A549 treated with DMSO at 1 μM for 4 hours (cell line): ENCODE results near the gene STIL. TPM values are rescaled to one million over a fixed set of nuclear protein-coding genes. Genes with fewer than 3 reads are reported as not detected.

Source experiments
- total RNA-seq: library from RNA; stranded (reverse); fragments of 200-300 nt; extraction: Qiagen RNA extraction; gene quantifications from 5 replicates; pipeline ENCODE4 v1.2.3, GENCODE V29; 2022; ENCODE audit warnings: low read depth

Gene STIL
- total RNA-seq, result 10.7 to 12.2 TPM (median 11.7 TPM) in 5 replicates

GRCh38 chr1:47313915-47314664 is at the start of gene STIL:
STIL (minus strand) TSS chr1:47314147; CDS start chr1:47310319, 3,828 bp downstream.

DNA sequence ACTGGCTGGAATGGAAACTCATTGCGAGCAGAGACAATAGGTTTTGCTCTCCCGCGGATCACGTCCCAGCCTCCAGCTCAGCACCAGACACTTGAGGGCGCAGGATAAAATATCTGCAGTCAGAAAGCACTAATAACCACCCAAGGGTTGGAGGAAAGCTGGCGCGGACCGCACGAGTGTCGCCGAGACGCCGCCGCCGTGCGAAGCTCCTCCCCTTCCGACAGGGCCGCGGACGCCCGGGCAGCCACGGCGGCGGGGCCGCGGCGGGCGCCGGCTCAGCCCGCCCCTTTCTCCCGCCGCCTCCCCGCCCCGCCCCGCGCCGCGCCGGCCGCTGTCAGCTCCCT is 19.6 kb upstream of the STIL start, which contains the start of gene CMPK1:
Gene CMPK1 (plus strand): TSS at position 213 of the 344 bp plus-strand sequence. CDS start 156 bp downstream, outside the sequence.

GRCh38 chr1:47232187-47232874 is 81.6 kb downstream of the STIL start, which contains the start of gene TAL1:
TAL1 (minus strand) TSS chr1:47232225; CDS start chr1:47225888, 6,337 bp downstream.

Other genes starting within 250 kb of the STIL start
- gene CYP4Z1, start 246.9 kb downstream of the STIL start, total RNA-seq, result not detected in 5 replicates
- gene CYP4A22, start 176.7 kb downstream of the STIL start, total RNA-seq, result not detected in 5 replicates
- 6.1 to 9.3 TPM (median 7.9 TPM) in 5 replicates for gene PDZK1IP1, start 124.1 kb downstream of the STIL start, total RNA-seq
- not detected in 5 replicates for gene TAL1, start 81.9 kb downstream of the STIL start, total RNA-seq
- 61.9 to 78.7 TPM (median 69.0 TPM) in 5 replicates for gene CMPK1, start 19.6 kb upstream of the STIL start, total RNA-seq
- gene FOXE3, start 102.1 kb upstream of the STIL start, total RNA-seq, result 0.06 to 0.10 TPM (median 0.06 TPM) in 4 of 5 replicates, not detected in the other
- gene FOXD2, start 123.9 kb upstream of the STIL start, total RNA-seq, result 0.39 to 0.53 TPM (median 0.43 TPM) in 5 replicates